Mucosa of descending colon (tissue), 3 donors: ENCODE results near the gene LRRN3. TPM values are rescaled to one million over a fixed set of nuclear protein-coding genes. Genes with fewer than 3 reads are reported as not detected.

Experiments used
- ATAC-seq: fragments of 200-7000 bp; cut with Tn5 transposase; one replicate; pipeline ENCODE4 v1.9.1; 2020; ENCODE audit warnings: mild to moderate bottlenecking, moderate library complexity
- DNase-seq, 3 donors: peaks; one replicate each; pipeline ENCODE4 v3.0.0-alpha.2; 2020
- H3K36me3 ChIP-seq: fragments of 200-600 bp; one replicate; pipeline ENCODE4 v1.8.0; 2021; ENCODE audit warnings: low read depth, mild to moderate bottlenecking
- H3K4me1 ChIP-seq: fragments of 200-600 bp; one replicate; pipeline ENCODE4 v1.8.0; 2021; ENCODE audit warnings: low read depth, mild to moderate bottlenecking
- H3K4me3 ChIP-seq: fragments of 200-600 bp; one replicate; pipeline ENCODE4 v1.8.0; 2021; ENCODE audit warnings: mild to moderate bottlenecking
- H3K9me3 ChIP-seq: fragments of 200-600 bp; one replicate; pipeline ENCODE4 v1.8.0; 2021; ENCODE audit warnings: mild to moderate bottlenecking
- CTCF ChIP-seq: fragments of 200-600 bp; IDR thresholded peaks from one replicate; pipeline ENCODE4 v1.8.0; 2022; ENCODE audit warnings: antibody characterized with exemption, mild to moderate bottlenecking
- intact Hi-C, 2 donors: fragments of 100-400 bp; cut with DNase I in 1 of 2; cut with micrococcal nuclease in 1 of 2; formaldehyde crosslinking; loops; one replicate each; pipeline versions ENCODE4 v1.11.0 to v1.11.1; 2022; cut with DNase I, micrococcal nuclease
- total RNA-seq, 3 donors: library from RNA; stranded (reverse); fragmentation: NEBNext Ultra II Directional in 2 of 3; extraction: Animal tissue kit (Norgen Biotek cat#: 25700) in 2 of 3; gene quantifications; one replicate each; pipeline versions ENCODE4 v1.2.1 to v1.2.4, GENCODE V29; 2021 to 2023
- donor health status: DM: no; HTN: no; CAD: no; lungs with moderate emphysema.
- donor health status: DM: no; HTN: no; CAD: no.
- donor health status: DM: no; HTN: yes; CAD: no.

LRRN3 gene
- total RNA-seq, 3 donors from 2014 or later, result 0.29 to 0.80 (median 0.73) TPM

DNA sequence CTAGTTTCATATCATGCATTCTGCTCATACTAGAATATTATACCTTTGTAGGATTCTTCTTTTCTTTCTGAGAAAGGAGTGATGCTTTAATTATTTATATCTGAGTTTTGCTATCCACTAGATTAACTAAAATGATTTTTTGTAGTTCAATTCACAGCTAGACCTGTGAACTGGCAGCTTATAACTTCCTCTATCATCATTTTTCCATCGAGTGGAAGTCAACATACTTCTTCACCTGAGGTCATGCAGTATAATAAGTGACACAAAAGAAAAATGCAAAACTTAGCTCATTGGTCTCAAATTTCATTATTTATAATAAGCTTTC, 8.0 kb downstream of the LRRN3 start:
- no peaks in the 10 kb centered on the region for H3K9me3 ChIP-seq
- intact Hi-C loops, result loop anchor here in 1 of 2 donors (10.0 kb wide), 1 partner anchor 386 kb away; no protein-coding TSS in a partner anchor
- TF ChIP-seq CTCF, result no peak
- no peaks in the 10 kb centered on the region for H3K36me3 ChIP-seq
- H3K4me1 ChIP-seq, result no peaks in the 10 kb centered on the region
- DNase-seq, result no peak
- no peak overlapping the region for H3K4me3 ChIP-seq
- ATAC-seq, result no peak

- Histone ChIP-seq H3K9me3 (no peaks in the 10 kb centered on the region), H3K4me3 (no peak overlapping the region), H3K4me1 (no peaks in the 10 kb centered on the region), H3K36me3 (no peaks in the 10 kb centered on the region)
- no peak for ATAC-seq
- no peak for DNase-seq
- intact Hi-C loops, result no loop called here
- no peak for TF ChIP-seq CTCF
Observed at GRCh38 chr7:111101856-111102646, 11.1 kb downstream of the LRRN3 start.

DNA sequence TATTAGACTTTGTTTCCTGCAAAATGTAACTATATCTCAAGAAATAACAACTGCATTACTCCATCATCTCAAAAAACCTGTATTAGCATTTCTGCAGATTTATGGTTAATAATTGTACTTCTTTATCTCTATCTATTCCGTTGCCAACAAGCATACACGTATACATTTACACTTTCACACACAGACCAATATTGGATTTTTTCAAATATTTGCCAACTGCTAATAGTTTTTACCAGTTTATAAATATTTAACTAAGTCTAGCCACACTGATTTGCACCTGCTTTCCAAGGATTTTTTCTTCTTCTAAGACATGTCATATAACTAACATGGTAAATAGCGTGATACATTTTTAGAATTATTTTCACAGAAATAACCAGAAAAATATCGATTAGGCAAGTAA, 12.2 kb downstream of the LRRN3 start:
- intact Hi-C loops, result no loop called here
- Histone ChIP-seq H3K36me3 (no peaks in the 10 kb centered on the region), H3K4me3 (no peak overlapping the region), H3K4me1 (no peaks in the 10 kb centered on the region), H3K9me3 (no peaks in the 10 kb centered on the region)
- ATAC-seq (no peak), DNase-seq (no peak)
- TF ChIP-seq CTCF, result no peak

- H3K4me3 ChIP-seq, result no peak overlapping the region
- no peaks in the 10 kb centered on the region for H3K36me3 ChIP-seq
- no peak for ATAC-seq
- H3K9me3 ChIP-seq, result no peaks in the 10 kb centered on the region
- intact Hi-C loops, result no loop called here
- no peak for DNase-seq
- no peaks in the 10 kb centered on the region for H3K4me1 ChIP-seq
- TF ChIP-seq CTCF, result no peak
Observed at GRCh38 chr7:111103678-111104274, 12.8 kb downstream of the LRRN3 start.

- no peak for TF ChIP-seq CTCF
- no peaks in the 10 kb centered on the region for H3K36me3 ChIP-seq
- H3K4me3 ChIP-seq, result no peak overlapping the region
- DNase-seq (no peak), ATAC-seq (no peak)
- no peaks in the 10 kb centered on the region for H3K4me1 ChIP-seq
- no peaks in the 10 kb centered on the region for H3K9me3 ChIP-seq
- intact Hi-C loops, result no loop called here
Observed at GRCh38 chr7:111104710-111105109, 13.8 kb downstream of the LRRN3 start.
